HepG2 (cell line): ENCODE data around the gene NR2F1-AS1. TPM values are rescaled to one million over a fixed set of nuclear protein-coding genes. Genes with fewer than 3 reads are reported as not detected.
A peak's percentile ranks its signal among the peaks of the same experiment; 100 is the strongest.

ENCODE experiments used
- CBX5 ChIP-seq: sonication (generic); formaldehyde crosslinking; IDR thresholded peaks from 2 replicates; pipeline ENCODE4 v1.4.0; 2020; ENCODE audit warnings: missing genetic modification reagents, borderline replicate concordance
- DNMT1 ChIP-seq: sonication (generic); formaldehyde crosslinking; IDR thresholded peaks from 2 replicates; pipeline ENCODE4 v1.5.1; 2020; ENCODE audit warnings: mild to moderate bottlenecking, missing genetic modification reagents
- HES4 ChIP-seq: sonication (generic); formaldehyde crosslinking; IDR thresholded peaks from 2 replicates; pipeline ENCODE4 v1.9.0; 2021; ENCODE audit warnings: mild to moderate bottlenecking, missing genetic modification reagents, borderline replicate concordance
- HMGXB4 ChIP-seq, 2 experiments: sonication (generic) in 1 of 2; formaldehyde crosslinking in 1 of 2; IDR thresholded peaks; 2 replicates each; pipeline versions ENCODE4 v1.4.0 to v1.6.1; 2018 to 2020; ENCODE audit warnings: missing genetic modification reagents in 2 of 2, borderline replicate concordance in 1 of 2, low read depth in 1 of 2, mild to moderate bottlenecking in 1 of 2, missing biosample characterization in 1 of 2
- KMT2A ChIP-seq: sonication (generic); formaldehyde crosslinking; IDR thresholded peaks from 2 replicates; pipeline ENCODE4 v1.4.0; 2020; ENCODE audit warnings: missing genetic modification reagents
- RAD51 ChIP-seq: fragments of 450-650 bp; IDR thresholded peaks from 2 replicates; pipeline ENCODE4 v1.6.1; 2016; ENCODE audit warnings: borderline replicate concordance
- ZBTB38 ChIP-seq: sonication (generic); formaldehyde crosslinking; IDR thresholded peaks from 2 replicates; pipeline ENCODE4 v1.5.1; 2020; ENCODE audit warnings: mild to moderate bottlenecking, missing genetic modification reagents
- ZBTB8A ChIP-seq: sonication (generic); formaldehyde crosslinking; IDR thresholded peaks from 2 replicates; pipeline ENCODE4 v1.4.0; 2020; ENCODE audit warnings: mild to moderate bottlenecking, low read depth, missing genetic modification reagents, borderline replicate concordance
- ZNF281 ChIP-seq: sonication (generic); formaldehyde crosslinking; IDR thresholded peaks from 2 replicates; pipeline ENCODE4 v1.4.0; 2020; ENCODE audit warnings: missing genetic modification reagents, borderline replicate concordance
- ZNF605 ChIP-seq: sonication (generic); formaldehyde crosslinking; IDR thresholded peaks from 2 replicates; pipeline ENCODE4 v1.8.0; 2022; ENCODE audit warnings: mild to moderate bottlenecking, missing genetic modification reagents
- ZNF619 ChIP-seq: sonication (generic); formaldehyde crosslinking; IDR thresholded peaks from 2 replicates; pipeline ENCODE4 v1.4.0; 2020; ENCODE audit warnings: mild to moderate bottlenecking, missing genetic modification reagents
- ZNF687 ChIP-seq: sonication (generic); formaldehyde crosslinking; IDR thresholded peaks from 2 replicates; pipeline ENCODE4 v1.5.1; 2020; ENCODE audit warnings: mild to moderate bottlenecking, missing genetic modification reagents, moderate library complexity
- ZNF790 ChIP-seq: sonication (generic); formaldehyde crosslinking; IDR thresholded peaks from 2 replicates; pipeline ENCODE4 v1.8.0; 2022; ENCODE audit warnings: missing genetic modification reagents, mild to moderate bottlenecking, borderline replicate concordance
- polyA plus RNA-seq, 8 experiments: library from polyadenylated mRNA; depleted of rRNA in 3 of 8; stranded (reverse) in 7 of 8; unstranded in 1 of 8; fragments of >200 nt; fragmentation: Illumina TruSeq in 4 of 8; extraction: Trizol in 4 of 8; gene quantifications; 2 replicates each; pipeline versions ENCODE4 v1.2.1 to v1.2.3, GENCODE V29; 2011 to 2016; ENCODE audit warnings: low read depth in 4 of 8, missing spikeins in 1 of 8, mixed read lengths in 1 of 8; ENCODE audit not compliant: insufficient read depth in 1 of 8
- total RNA-seq, 5 experiments: library from RNA; depleted of rRNA; stranded (reverse); fragments of >200 nt; fragmentation: Illumina TruSeq; extraction: Trizol; gene quantifications; 2 replicates each; pipeline ENCODE4 v1.2.3, GENCODE V29; 2016; ENCODE audit warnings: low read depth in 1 of 5
- TF ChIP-seq, protein P1 (sequence below): sonication (generic); formaldehyde crosslinking; IDR thresholded peaks from 2 replicates; pipeline ENCODE4 v1.4.0; 2020; ENCODE audit warnings: missing genetic modification reagents

Gene NR2F1-AS1
- total and polyA plus RNA-seq, 2 of the 13 experiments (the other 11 are each of a cell fraction or from before 2014, with no cell fraction given), result 2.8 TPM

DNA sequence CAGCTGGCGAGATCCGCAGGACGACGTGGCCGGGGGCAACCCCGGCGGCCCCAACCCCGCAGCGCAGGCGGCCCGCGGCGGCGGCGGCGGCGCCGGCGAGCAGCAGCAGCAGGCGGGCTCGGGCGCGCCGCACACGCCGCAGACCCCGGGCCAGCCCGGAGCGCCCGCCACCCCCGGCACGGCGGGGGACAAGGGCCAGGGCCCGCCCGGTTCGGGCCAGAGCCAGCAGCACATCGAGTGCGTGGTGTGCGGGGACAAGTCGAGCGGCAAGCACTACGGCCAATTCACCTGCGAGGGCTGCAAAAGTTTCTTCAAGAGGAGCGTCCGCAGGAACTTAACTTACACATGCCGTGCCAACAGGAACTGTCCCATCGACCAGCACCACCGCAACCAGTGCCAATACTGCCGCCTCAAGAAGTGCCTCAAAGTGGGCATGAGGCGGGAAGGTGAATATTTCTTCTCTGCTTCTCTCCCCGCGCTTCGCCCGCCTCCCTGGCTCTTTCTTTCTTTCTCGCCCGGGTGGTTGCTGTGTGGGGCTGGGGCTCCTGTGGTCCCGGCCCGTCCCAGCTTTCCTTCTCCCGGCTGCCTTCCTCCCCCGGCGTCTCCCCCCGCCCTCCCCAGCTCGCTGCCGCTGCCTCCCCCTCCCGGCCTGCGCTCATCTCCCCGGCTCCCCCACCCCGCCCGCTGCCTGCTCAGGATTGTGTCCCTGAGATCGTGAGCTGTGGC lies 4.2 kb upstream of the NR2F1-AS1 start (continued):
- TF ChIP-seq KMT2A (CRISPR knock-in tag), result peak; percentile 66
- TF ChIP-seq ZNF281 (CRISPR knock-in tag), result no peak
- peak; percentile 38; the same call in 1 of the 2 replicates for TF ChIP-seq HES4 (CRISPR knock-in tag)
- no peak for TF ChIP-seq ZNF619 (CRISPR knock-in tag)
- no peak for TF ChIP-seq RAD51
- peak; percentile 48 for TF ChIP-seq ZNF687
- TF ChIP-seq CBX5 (CRISPR knock-in tag), result no peak
- no peak for TF ChIP-seq DNMT1
- peak in 1 of 2 experiments; percentile 28; a peak in 1 of 4 replicates for TF ChIP-seq HMGXB4 (CRISPR knock-in tag; IDR thresholded peaks at IDR 0.05; ENCODE audit: borderline replicate concordance in 1 of 2, low read depth in 1 of 2)
- no peak for TF ChIP-seq ZNF790 (CRISPR knock-in tag)
- TF ChIP-seq ZNF605 (CRISPR knock-in tag), result no peak
- TF ChIP-seq, protein P1, sequence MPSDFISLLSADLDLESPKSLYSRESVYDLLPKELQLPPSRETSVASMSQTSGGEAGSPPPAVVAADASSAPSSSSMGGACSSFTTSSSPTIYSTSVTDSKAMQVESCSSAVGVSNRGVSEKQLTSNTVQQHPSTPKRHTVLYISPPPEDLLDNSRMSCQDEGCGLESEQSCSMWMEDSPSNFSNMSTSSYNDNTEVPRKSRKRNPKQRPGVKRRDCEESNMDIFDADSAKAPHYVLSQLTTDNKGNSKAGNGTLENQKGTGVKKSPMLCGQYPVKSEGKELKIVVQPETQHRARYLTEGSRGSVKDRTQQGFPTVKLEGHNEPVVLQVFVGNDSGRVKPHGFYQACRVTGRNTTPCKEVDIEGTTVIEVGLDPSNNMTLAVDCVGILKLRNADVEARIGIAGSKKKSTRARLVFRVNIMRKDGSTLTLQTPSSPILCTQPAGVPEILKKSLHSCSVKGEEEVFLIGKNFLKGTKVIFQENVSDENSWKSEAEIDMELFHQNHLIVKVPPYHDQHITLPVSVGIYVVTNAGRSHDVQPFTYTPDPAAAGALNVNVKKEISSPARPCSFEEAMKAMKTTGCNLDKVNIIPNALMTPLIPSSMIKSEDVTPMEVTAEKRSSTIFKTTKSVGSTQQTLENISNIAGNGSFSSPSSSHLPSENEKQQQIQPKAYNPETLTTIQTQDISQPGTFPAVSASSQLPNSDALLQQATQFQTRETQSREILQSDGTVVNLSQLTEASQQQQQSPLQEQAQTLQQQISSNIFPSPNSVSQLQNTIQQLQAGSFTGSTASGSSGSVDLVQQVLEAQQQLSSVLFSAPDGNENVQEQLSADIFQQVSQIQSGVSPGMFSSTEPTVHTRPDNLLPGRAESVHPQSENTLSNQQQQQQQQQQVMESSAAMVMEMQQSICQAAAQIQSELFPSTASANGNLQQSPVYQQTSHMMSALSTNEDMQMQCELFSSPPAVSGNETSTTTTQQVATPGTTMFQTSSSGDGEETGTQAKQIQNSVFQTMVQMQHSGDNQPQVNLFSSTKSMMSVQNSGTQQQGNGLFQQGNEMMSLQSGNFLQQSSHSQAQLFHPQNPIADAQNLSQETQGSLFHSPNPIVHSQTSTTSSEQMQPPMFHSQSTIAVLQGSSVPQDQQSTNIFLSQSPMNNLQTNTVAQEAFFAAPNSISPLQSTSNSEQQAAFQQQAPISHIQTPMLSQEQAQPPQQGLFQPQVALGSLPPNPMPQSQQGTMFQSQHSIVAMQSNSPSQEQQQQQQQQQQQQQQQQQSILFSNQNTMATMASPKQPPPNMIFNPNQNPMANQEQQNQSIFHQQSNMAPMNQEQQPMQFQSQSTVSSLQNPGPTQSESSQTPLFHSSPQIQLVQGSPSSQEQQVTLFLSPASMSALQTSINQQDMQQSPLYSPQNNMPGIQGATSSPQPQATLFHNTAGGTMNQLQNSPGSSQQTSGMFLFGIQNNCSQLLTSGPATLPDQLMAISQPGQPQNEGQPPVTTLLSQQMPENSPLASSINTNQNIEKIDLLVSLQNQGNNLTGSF (CRISPR knock-in tag), result no peak
- no peak for TF ChIP-seq ZBTB38 (CRISPR knock-in tag)
- TF ChIP-seq ZBTB8A (CRISPR knock-in tag), result no peak
